Fibroblast of skin of right biceps (primary cell): ENCODE results near the gene CSK.

Experiments
- DNase-seq: peaks from one replicate; pipeline ENCODE4 v3.0.0-alpha.2; 2013

The CSK gene

DNA sequence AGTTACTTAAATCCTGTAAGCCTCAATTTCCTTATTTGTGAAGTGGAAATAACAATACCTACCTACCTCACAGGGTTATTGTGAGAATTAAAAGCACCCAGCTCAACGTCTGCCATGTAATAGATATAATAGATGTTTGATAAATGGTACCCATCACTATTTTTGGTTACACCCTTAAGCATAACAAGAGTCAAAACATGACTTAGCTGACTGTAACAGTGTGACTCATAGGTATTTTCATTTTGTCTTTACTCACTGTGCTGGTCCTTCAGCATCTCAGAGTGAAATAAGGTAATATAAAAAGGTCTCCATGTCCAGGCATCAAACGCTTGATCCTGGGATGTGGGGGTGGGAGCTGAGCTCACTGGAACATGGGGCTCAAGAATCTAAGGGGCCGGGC lies 47.6 kb downstream of the CSK start:
- DNase-seq = no peak

DNA sequence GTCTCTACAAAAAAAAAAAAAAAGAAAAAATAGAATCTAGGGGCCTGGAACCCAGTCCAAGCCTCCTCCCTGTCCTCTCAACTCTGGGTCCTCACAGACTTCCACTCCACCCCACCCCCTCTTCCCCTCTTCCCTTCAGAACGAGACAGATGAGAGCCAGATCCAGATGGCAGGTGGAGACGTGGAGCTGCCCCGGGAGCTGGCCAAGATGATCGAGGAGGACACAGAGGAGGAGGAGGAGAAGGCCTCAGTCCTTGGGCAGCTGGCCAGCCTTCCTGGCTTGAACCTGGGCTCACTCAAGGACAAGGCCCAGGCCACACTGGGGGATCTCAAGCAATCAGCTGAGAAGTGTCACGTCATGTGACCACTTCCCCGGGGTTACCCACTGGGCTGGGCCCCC lies 48.1 kb downstream of the CSK start:
- no peak for DNase-seq

GRCh38 chr15:74830868-74831267 lies 49.0 kb downstream of the CSK start:
- DNase-seq = no peak

- DNase-seq = no peak
Observed at GRCh38 chr15:74831813-74832495, 50.1 kb downstream of the CSK start.

- no peak for DNase-seq
Observed at GRCh38 chr15:74832826-74833225, 50.9 kb downstream of the CSK start.

GRCh38 chr15:74833376-74834107 lies 51.7 kb downstream of the CSK start:
- no peak for DNase-seq

GRCh38 chr15:74835312-74835823 lies 53.5 kb downstream of the CSK start:
- DNase-seq = peak; percentile 49

DNA sequence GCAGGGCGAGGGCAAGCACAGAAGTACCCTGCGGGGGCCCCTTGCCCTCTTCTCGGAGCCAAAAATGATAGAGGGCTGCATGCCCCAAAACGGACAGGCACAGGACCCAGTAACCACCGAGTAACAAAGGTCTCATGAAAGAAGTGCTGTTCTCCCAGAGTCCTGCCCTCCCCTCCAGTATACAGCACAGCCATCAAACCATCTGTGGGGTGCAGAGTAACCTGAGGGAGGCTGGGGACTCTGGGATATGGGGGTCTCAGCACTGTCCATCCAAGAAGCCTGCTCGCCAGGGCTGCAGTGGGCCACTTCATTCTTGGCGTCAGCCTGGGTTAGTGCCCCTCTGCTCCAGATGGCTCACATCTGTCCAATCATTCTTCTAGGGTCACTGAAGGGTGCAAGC lies 55.0 kb downstream of the CSK start:
- DNase-seq = no peak

DNA sequence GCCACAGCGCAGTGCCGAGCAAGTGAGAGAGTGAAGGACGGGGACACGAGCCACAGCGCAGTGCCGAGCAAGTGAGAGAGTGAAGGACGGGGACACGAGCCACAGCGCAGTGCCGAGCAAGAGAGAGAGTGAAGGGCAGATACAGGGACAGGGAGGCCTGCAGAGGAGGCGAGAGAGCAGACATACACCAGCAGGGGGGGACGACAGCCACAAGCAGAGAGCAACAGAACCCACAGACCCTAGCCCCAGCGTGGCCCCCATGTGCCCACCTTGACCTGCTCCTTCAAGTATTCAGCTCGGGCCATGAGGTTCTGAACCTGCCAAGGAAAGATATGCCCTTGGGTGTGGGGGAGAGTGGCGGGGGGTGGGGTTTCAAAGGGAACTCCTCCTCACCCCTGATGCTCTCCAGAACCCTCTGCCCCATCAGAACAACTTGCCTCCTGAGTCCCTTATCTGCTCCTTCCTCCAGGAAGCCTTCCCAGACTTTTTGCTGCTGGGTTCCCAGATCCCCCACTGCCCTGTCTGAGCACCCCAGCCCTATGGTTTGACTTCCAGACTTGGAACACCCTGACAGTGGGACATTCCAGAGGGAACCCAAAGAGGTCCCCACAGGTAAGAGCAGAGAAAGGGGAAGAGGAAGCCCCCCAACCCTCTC lies 55.7 kb downstream of the CSK start:
- DNase-seq = no peak

- DNase-seq = no peak
Observed at GRCh38 chr15:74838137-74838516, 56.2 kb downstream of the CSK start.

GRCh38 chr15:74838746-74839525 lies 57.1 kb downstream of the CSK start:
- no peak for DNase-seq

GRCh38 chr15:74839526-74840395 lies 57.9 kb downstream of the CSK start:
- DNase-seq = no peak

- DNase-seq = no peak
Observed at GRCh38 chr15:74840851-74841775, 59.2 kb downstream of the CSK start.

GRCh38 chr15:74841891-74842373 lies 60.1 kb downstream of the CSK start:
- DNase-seq = no peak

GRCh38 chr15:74842581-74843444 lies 60.9 kb downstream of the CSK start, which contains the start of gene ULK3:
Gene ULK3 (minus strand): TSS chr15:74843156. CDS start chr15:74843105, 51 bp downstream.
- peak; percentile 87 for DNase-seq

DNA sequence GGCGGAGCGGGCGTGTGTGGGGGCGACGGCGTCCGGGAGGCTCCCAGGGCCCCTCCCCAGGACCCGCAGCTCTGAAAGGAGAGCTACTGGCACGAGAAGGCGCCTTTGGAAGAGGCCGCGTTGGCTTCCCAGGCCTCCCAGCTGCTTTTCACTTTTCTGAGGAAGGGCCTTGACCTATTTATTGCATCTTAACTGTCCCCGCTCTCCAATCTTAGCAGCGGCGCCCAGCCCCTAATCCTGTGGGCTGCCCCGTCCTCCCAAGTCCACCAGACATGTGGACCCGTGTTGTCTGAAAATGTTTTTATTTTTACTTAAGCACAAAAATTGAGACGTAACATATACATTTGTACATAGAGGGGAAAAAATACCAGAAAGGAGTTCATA lies 61.6 kb downstream of the CSK start:
- DNase-seq = no peak

GRCh38 chr15:74843891-74844299 lies 62.0 kb downstream of the CSK start:
- no peak for DNase-seq

GRCh38 chr15:74844319-74845207 lies 62.7 kb downstream of the CSK start:
- no peak for DNase-seq

DNA sequence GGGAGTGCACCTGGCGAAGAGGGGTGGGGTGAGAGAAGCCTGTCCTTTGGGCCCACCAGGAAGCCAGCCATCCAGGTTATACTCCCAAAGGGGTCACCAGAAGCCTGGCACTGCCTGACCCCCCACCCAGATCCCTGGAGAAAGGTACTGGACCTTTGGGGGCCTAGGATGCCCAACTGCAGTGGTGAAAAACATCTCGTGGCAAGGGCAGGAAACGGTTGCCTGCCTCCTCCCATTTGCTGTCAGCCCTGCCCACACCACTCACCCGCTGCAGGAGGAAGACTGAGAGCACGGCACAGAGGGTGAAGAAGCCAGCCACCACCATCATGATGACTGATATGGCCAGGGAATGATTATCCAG lies 63.3 kb downstream of the CSK start:
- DNase-seq = no peak
